ENCODE results near the gene UTP25.
A peak's percentile ranks its signal among the peaks of the same experiment; 100 is the strongest.

The UTP25 gene

DNA sequence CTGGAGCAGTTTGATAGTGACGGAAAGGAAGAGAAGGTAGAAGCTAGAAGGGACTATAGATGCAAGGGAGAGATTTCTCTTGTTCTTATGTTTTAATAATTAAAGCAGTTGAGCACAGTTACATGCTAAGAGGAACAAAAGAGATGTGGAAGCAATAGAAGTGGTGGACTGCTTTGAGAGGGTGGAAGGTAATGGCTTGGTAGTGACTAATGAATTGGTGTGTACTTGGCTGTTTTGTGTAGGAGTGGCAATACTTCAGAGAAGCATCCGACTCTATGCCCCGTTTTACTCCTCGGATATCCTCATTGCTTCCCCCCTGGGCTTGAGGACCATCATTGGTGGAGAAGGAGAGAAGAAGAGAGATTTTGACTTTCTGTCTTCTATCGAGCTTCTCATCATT lies 12.8 kb downstream of the UTP25 start:
- DNase-seq: no peak

DNA sequence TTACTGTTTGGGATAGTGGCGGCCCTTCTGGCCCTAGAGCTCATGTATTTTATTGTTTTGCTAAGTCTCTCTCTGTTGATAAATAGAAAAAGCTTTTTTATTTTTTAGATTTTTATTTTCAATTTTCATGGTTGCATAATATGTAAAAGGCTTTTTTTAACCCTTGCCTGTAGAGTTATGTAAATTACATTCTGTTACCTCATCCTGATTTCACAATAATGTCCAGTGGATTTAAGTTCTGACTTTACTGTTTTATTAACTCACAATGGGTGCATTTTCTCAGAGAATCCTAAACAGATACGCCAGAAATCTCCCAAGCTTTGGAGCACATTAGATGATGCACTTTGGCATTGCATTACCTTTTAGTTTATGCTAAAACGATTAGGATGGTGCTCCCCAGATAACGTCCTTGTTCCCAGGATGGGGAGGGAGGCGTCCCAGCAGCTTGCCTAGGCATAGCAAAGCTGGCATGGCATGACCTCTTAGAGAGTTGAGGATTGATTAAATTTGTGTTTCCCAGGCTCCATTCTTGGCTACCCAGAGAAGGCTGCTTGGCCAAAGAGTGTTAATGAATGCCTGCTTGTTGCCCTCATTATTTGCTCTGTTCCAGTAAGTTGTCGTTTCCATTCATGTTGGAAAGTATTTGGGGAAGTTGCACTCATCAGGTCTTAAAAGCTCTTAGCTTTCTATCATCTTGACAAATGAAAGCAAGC lies 17.1 kb downstream of the UTP25 start:
- no peak for DNase-seq

DNA sequence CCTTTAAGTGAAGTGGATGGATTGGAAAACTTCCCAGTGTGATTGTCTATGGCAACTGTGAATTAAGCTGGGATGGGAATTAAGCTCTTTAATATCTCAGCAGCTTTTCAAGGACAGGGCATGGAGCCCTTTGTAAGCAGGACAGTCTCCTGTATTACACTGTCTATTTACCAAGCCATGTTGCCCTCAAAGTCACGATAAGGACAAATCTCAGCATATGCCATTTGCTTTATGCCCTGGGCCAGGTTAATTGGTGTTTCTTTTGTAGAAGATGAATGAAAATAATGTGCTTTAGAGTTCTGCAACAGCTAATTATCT lies 17.6 kb downstream of the UTP25 start:
- DNase-seq: no peak

- DNase-seq: no peak
These were observed 21.6 kb downstream of the UTP25 start for GRCh38 chr1:209849388-209849787.

DNA sequence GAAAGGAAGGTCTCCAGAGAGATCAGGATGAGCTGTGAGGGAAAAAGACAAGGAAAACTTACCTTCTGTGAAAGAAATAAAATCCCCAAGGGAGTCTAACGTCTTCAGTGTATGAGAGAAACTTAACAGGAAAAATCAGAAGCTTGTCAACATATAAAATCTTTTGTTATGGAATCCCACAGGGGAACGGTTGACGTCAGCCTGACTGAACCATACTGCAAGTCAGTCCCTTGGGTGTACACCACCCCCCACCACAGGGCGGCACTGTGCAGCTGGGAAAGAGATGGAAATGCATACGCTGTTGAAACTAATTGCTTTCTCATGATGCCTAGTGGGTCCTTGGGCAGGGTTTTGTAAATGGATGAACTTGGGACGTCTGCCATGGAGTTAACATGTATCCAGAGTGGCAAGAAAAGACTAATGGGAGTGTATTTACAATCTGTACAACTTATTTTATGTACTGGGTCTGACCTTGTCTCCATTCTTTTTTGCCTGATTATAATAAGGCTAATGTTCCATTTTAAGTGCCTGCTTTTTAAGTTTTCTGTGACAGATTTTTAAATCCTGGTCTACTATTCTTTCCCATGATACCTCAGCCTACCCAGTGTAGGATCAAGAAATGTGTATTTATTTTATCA lies 22.7 kb downstream of the UTP25 start:
- no peak for DNase-seq

GRCh38 chr1:209853676-209854075 lies 25.9 kb downstream of the UTP25 start:
- no peak for DNase-seq

GRCh38 chr1:209854196-209854595 lies 26.4 kb downstream of the UTP25 start:
- no peak for DNase-seq

DNA sequence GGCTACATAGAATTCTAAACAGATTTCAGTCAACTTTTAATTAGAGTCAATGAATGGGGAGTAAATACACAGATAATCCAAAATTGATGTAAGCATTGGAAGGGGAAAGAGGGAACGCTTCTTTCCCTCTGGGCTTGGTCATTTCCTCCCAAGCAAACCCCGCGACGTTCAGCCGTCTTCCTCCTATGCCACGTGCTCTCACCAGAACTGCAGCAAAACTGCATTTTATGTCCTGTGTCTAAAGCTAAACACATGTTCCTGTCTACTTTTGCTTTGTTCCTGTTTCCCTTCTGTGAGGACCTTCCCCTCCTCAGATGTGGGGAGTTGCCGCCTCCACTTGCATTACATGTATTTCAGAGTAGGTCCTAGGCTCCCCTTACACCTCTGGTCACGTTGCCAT lies 27.2 kb downstream of the UTP25 start:
- no peak for DNase-seq

GRCh38 chr1:209855623-209856022 lies 27.9 kb downstream of the UTP25 start:
- DNase-seq: no peak

DNA sequence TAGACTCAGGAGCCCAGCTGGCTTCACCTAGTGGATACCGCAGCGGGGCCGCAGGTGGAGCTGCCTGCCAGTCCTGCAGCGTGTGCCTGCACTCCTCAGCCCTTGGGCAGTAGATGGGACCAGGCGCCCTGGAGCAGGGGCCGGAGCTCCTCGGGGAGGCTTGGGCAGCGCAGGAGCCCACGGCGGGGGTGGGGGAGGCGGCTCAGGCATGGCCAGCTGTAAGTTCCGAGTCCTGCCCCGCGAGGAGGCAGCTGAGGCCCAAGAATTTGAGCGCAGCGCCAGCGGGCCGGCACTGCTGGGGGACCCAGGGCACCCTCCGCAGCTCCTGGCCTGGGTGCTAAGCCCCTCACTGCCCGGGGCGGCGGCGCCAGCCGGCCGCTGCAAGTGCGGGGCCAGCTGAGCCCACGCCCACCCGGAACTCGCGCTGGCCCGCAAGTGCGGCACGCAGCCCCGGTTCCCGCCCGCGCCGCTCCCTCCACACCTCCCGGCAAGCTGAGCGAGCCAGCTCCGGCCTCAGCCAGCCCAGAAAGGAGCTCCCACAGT lies 30.9 kb downstream of the UTP25 start:
- DNase-seq: no peak

GRCh38 chr1:209860293-209860881 lies 32.6 kb downstream of the UTP25 start:
- DNase-seq: peak; percentile 65

- no peak for DNase-seq
These were observed 33.5 kb downstream of the UTP25 start for GRCh38 chr1:209861242-209861641.

- no peak for DNase-seq
These were observed 34.9 kb downstream of the UTP25 start for GRCh38 chr1:209862391-209863356.

GRCh38 chr1:209863766-209864485 lies 36.2 kb downstream of the UTP25 start:
- no peak for DNase-seq

DNA sequence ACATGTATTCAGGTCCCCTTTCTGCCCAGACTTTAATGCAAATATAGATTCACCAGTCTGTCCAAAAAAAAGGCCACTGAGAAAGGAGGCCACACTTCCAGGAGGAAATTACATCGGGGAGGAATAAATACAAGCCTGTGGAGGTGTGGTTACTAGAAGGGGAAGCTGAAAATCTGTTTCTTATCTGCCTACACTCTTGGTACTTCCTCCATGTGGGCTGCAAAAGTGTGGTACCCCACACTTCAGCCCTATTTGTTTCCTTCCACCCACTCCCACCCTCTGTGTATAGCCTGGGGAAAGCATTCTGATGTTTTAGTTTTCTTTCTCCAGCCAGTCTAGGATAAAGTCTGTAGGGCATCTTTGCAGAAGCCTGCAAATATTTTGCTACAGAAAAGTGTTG lies 38.4 kb downstream of the UTP25 start:
- DNase-seq: no peak

- DNase-seq: no peak
These were observed 41.7 kb downstream of the UTP25 start for GRCh38 chr1:209869291-209870149.

DNA sequence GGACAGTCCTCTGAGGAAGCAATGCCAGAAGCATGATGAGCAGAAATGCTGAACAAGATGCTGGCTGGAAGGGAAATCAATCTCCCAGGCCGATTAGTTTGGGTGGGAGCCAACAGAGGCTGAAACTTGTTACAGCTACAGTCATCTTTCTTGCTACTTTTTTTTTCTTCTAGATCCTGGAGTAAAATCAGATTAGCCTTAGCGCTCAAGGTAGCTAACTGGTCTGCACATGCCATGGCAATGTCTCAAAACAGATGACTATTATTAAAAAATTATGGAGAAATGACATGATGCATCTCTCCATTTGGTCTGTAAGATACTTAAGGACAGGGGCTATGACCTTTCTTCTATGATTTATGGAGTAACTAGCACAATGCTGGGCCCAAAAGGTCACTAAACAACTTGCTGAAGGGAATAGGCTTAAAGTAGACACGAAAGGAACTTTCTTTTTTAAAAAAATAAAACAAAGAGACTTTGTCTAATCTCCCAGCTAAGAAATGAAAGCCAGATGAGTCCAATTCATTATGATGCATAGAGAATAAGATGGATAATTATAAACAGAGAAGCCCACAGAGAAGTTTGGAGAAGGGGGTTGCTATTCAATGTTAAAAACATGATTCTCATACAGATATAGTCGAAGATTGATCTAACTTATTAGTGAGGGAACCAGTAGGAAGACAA lies 42.5 kb downstream of the UTP25 start:
- no peak for DNase-seq

DNA sequence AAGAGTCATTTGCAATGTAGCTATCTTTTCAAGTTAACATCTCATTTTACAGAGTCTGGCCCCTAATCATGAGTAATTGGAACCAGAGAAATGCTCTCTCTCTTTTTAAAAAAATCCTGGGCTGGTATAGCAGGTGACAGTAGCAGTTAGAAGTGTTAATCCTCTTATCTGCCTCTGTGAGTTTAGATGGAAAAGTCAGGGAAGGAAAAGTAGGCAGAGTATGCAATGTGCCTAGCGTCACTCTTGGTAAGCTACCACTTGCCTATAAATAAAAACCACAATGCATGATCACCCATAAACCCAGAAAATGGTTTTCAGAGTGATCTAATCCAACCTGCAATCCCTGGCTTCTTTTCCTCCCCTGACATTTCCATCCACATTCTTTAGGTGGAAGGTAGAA lies 43.2 kb downstream of the UTP25 start:
- DNase-seq: no peak

- no peak for DNase-seq
These were observed 43.7 kb downstream of the UTP25 start for GRCh38 chr1:209871430-209871829.

DNA sequence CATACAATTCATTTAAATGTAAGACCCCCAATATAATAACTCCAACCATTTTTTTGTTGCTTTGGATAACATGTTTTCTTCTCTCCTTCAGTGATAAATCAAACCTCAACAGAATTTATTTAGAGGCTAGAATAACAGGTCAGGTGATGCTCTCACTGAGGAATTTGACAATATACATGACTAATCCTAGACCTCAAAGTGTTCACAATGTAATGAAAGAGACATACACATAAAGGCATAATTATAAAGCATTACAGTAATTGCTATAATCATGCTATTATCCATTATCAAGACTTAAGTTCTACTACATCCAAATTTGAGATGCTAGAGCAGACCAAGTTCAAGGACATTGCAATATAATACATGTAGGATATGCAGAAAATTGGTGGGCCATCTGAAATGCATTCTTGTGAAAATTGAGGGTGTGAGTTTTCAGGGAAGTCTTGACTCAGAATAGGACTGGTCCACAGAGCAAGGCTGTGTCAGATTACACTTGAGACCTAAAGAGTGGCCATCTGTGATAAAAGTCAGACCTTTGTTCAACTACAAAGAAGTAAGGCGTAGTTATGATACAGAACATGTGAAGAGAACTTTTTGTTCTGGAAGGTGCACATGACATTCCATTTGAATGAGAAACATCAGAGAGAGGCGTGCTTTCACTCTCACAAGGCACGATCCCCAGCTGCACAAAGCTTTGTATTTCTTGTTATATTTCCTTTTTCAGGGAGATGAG lies 45.5 kb downstream of the UTP25 start:
- no peak for DNase-seq

Data from activated CD4-positive, CD25-positive, alpha-beta regulatory T cell treated with anti-CD3 and anti-CD28 coated beads, Interleukin-2, amount 50 U/mL, for 72 hours (primary cell).